ENCODE data around the gene CDC42EP2.

Gene CDC42EP2

DNA sequence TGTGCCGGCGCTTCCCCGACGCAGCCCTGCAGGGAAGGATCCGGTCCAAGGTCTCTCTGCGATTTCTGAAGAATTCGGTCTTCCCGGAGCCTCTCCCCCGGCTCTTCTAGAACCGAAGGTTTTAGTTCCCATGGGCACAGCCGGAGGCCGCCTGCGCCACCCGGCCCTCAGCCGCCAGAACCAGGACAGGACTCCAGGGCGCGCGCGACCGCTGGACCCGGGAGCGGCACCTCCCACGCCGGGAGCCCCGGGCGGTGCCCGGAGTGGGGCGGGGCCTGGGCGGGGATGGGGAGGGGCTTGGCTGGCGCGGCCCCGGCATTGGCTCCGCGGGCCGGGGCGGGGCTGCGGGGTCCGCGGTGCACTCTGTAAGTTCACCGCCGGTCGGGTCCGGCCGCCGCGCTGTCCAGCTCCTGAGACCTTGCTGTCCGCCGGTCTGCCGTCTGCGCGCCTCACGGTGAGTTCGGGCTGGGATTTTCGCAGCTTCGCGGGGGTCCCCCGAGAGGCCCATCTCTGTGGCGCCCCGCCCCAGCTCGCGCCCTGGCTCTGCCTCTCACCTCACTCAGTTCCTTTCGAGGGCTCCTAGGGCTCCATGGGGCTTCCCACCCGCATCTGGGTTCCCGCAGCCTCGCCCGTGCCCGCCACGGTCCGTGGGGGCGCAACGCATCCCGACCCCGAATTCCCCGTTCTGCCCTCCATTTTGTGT lies at the start of gene CDC42EP2:
Gene CDC42EP2 (plus strand): TSS at position 366 of the 703 bp plus-strand sequence. CDS start 6,033 bp downstream, outside the sequence.
- FAIRE-seq, result no peak

DNA sequence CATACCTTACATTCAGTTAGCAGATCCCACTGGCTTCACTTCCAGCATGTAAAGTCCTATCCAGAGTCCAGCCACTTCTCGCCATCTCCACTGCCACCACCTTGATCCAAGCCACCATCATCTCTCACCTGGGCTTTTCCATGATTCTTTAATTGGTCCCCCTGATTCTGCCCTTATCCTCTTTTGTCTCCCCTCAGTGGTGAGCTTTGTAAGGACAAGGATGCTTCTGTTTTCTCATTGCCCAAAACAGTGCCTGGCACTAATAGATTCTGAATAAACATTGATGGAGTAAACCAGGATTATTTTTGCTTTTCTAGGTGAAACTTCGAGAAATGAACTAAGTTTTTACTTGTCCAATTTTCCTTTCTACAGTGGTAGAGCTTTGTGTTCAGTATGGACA lies 48.5 kb upstream of the CDC42EP2 start:
- no peak for FAIRE-seq

GRCh38 chr11:65274735-65275682 lies 39.7 kb upstream of the CDC42EP2 start:
- peak; percentile 33 for FAIRE-seq

GRCh38 chr11:65275906-65276305 lies 38.8 kb upstream of the CDC42EP2 start:
- no peak for FAIRE-seq

GRCh38 chr11:65277631-65278277 lies 36.9 kb upstream of the CDC42EP2 start:
- no peak for FAIRE-seq

DNA sequence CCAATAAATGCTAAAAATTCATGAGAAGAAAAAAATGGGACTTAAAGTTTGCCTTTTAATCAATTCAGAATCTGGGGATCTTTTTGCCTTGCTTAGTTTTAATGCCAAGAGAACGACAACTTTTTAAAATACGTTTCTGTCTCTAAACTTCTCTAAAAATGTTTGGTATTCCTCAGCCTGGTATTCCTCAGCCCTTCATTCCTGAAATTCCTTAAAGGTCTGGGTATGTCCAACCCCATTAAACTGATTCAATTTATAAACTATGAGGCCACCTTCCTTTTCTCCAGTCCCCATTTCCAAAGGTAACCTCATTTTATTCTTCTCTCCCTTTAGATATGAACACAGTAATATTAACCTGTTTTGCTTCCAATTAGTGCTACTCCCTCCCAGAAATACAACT lies 36.3 kb upstream of the CDC42EP2 start:
- FAIRE-seq, result no peak

- FAIRE-seq, result no peak
Measured at GRCh38 chr11:65279279-65279678, 35.4 kb upstream of the CDC42EP2 start.

DNA sequence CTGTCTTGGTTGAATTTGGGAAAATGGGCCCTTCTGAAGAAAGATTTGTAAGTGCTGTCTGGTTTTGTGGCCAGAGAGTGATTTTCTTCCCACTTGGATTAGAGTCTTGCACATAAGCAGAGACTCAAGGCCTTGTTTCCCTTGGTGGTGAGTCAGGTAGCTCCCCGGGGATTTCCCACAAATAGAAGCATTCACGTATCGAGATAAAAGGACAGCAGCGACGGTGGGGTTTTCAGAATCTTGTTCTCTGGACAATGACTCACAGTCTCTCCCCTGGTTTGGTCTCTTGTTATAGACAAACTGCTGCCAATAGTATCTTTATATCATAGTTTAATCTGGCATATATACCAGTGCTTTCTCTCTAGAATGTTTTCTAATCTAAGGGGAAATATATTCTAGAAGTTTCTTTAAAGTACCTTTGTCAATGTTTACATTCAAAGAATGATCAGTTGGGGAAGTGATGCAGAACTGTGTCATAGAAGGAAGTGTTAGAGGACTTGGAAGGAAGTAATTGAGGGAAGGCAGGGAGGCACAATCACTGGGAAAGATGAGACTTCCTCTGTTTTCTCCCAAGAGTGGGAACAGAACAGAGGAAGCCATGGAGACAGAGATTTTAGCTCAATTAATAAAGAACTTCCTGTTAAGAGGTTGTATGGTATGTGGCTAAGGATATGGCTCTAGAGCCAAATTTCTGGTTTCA lies 34.8 kb upstream of the CDC42EP2 start:
- no peak for FAIRE-seq

DNA sequence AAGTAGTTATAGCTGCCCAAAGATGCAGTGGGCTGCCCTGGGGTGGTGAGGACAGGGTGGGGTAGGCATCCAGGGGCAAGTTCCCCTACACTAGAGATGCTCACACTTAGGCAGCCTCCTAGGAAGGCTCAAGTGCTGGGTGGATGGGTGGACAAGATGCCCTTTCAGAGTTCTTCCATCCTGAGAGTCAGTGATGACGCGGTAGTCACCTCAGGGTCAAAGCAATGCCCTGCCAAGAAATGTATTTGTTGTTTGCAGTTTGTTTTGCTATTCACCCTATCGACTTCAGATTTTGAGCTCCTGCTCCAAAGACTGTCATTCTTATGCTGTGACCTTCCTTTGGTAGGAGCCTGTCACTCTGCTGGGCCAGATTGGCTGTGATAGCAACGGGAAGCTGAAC lies 34.0 kb upstream of the CDC42EP2 start:
- no peak for FAIRE-seq

- no peak for FAIRE-seq
Measured at GRCh38 chr11:65286686-65287085, 28.0 kb upstream of the CDC42EP2 start.

DNA sequence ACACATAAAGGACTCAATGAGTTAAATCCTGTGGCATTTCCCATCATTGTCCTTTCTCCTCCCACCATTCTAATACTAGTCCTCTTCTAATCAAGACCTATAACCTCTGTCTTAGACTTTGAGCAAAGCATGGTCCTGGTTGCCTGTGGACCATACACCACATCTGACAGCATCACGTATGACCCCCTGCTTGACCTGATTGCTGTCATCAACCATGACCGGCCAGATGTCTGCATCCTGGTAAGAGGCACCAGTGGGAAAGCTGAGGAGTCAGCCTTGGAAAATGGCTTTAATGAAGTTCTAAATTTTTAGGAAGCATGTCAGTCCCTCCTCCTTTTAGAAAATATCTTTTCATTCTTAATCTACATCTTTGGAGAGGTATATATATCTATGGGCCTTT lies 27.1 kb upstream of the CDC42EP2 start:
- no peak for FAIRE-seq

GRCh38 chr11:65288706-65289536 lies 25.7 kb upstream of the CDC42EP2 start:
- no peak for FAIRE-seq

- peak; percentile 35 for FAIRE-seq
Measured at GRCh38 chr11:65290448-65291165, 24.1 kb upstream of the CDC42EP2 start.

DNA sequence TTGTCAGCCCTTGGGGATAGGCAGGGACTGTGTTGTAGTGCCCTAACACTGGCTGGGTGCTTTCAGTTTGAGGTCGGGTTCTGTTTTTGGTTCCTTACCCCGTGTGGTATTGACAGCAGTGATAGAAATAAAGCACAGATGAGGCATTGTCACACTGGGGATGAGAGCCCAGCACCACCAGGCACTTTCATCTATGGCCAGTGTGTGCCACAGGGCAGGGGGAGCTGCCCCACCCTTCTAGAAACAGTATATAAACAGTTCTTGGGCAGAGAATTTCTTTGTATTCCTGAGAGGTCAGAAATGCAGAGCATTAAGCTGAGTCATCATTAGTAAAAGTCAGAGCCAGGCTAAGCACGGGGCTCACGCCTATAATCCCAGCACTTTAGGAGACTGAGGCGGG lies 23.1 kb upstream of the CDC42EP2 start:
- FAIRE-seq, result no peak

GRCh38 chr11:65292890-65293289 lies 21.8 kb upstream of the CDC42EP2 start:
- no peak for FAIRE-seq

- no peak for FAIRE-seq
Measured at GRCh38 chr11:65293909-65294381, 20.7 kb upstream of the CDC42EP2 start.

- FAIRE-seq, result no peak
Measured at GRCh38 chr11:65295001-65295400, 19.7 kb upstream of the CDC42EP2 start.

DNA sequence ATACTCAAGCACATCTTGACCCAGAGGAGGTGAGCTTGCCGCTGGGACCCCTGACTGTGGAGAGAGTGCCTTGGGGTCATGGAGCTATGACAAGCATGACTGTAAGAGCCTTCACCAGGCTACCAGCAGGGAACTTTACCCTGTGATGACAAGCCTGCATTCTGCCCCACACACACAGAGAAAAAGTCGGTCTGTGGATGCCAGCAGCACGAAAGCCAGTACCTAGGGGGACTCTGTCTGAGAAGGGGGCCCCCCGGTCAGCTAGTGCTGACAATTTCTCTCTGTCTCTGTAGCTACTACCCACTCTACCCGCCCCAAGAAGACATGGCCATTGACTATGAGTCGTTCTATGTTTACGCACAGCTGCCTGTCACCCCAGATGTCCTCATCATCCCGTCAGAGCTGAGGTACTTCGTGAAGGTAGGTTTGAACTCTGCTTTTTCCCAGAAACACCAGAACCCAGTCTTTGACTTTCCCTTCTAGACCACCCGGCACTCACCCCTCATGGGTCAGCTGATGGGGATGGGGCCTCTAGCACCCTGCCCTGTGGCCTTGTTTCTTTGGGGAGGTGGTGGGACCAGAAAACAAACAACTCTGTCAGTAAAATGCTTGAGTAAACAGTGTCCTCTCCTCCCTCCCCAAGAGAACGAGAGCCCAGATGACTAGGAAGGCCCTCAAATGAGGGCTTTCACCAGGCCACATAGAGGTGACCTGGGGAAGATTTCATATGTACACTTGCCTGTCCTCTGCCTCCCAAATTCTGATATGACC lies 18.9 kb upstream of the CDC42EP2 start:
- FAIRE-seq, result no peak

DNA sequence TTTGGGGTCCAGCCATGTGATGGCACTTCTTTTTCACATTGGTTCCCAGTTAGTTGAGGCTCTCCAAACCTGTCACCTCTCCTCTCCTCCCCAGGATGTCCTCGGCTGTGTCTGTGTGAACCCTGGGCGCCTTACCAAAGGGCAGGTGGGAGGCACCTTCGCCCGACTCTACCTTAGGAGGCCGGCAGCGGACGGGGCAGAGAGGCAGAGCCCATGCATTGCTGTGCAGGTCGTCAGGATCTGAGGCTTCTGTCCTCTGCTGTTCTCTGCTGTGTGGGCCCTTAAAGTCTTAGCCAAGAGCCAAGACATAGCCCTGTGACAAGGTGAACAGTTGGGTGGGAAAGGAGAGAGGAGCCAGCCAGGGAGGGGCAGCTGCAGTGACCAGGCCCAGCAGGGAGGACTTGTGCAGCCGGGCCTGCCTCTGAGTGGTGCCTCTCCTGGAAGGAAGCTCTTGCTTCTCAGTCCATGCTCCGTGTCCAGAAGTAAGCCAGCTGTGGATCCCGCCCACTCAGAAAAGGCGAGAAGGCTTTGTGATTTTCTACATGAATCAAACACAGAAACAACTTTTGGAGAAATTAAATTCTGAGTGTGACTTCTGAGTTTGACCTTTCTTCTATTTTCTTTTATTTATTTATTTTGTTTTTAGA lies 17.5 kb upstream of the CDC42EP2 start:
- no peak for FAIRE-seq

GRCh38 chr11:65298131-65298535 lies 16.5 kb upstream of the CDC42EP2 start:
- FAIRE-seq, result peak; percentile 45

All from endometrium (tissue), 2 donors.